Epithelial cell of prostate (primary cell): Measurements from ENCODE around the gene PLA2G4C.

Experiments used
- DNase-seq: peaks from one replicate; pipeline ENCODE4 v3.0.0-alpha.2; 2011; ENCODE audit warnings: low read depth, low spot score
- H3K27ac ChIP-seq: fragments of 450-650 bp; 2 replicates; pipeline ENCODE4 v1.5.1; 2017; ENCODE audit warnings: mild to moderate bottlenecking

Gene PLA2G4C

GRCh38 chr19:48061401-48062344, 48.9 kb downstream of the PLA2G4C start:
- H3K27ac ChIP-seq: no peak overlapping the region
- no peak for DNase-seq

- H3K27ac ChIP-seq: no peak overlapping the region
- DNase-seq: no peak
These were observed 50.2 kb downstream of the PLA2G4C start for GRCh38 chr19:48060381-48060780.

DNA sequence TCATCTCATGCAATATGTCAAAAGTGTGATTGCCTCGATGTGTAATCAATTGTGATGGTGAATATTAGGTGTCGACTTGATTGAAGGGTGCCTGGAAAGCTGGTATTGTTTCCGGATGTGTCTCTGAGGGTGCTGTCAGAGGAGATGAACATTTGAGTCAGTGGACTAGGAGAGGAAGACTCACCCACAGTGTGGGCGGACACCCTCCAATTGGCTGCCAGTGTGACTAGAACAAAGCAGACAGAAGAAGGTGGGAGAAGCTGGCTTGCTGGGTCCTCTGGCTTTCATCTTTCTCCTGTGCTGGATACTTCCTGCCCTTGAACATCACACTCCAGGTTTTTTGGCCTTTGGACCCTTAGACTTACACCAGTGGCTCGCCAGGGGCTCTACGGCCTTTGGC, 51.3 kb downstream of the PLA2G4C start:
- no peak for DNase-seq
- H3K27ac ChIP-seq: no peak overlapping the region

GRCh38 chr19:48053856-48054255, 56.8 kb downstream of the PLA2G4C start:
- DNase-seq: peak; percentile 82
- no peak overlapping the region for H3K27ac ChIP-seq

GRCh38 chr19:48053076-48053475, 57.5 kb downstream of the PLA2G4C start:
- H3K27ac ChIP-seq: no peak overlapping the region
- DNase-seq: no peak

- no peak overlapping the region for H3K27ac ChIP-seq
- DNase-seq: no peak
These were observed 59.1 kb downstream of the PLA2G4C start for GRCh38 chr19:48051335-48052033.

DNA sequence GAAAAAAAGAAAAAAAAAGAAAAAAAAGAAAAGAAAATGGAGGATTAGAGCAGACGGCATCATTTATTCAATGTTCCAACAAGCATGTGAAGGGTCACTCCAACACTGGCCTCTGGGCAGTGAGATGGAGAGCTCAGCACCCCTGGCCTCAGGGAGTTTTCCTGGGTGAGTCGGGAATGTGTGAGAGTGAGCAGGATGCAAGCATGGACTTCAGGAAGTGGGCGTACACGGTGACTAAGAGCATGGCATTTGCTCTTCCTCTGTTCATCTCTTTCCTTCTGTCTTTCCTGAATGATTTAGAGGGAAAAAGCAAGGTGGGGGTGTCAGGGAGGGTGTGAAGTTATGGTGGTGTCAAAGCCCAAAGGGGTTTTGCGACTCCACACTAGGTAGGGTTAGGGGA, 66.1 kb downstream of the PLA2G4C start:
- no peak for DNase-seq

GRCh38 chr19:48043675-48044258, 66.8 kb downstream of the PLA2G4C start, which contains the start of gene CABP5:
CABP5 (minus strand) TSS chr19:48044079; CDS start chr19:48043922, 157 bp downstream.
- no peak within 1 kb of the TSS for H3K27ac ChIP-seq
- no peak for DNase-seq

More for the DNA sequence above, 66.1 kb downstream of the PLA2G4C start:
- no peak overlapping the region for H3K27ac ChIP-seq

DNA sequence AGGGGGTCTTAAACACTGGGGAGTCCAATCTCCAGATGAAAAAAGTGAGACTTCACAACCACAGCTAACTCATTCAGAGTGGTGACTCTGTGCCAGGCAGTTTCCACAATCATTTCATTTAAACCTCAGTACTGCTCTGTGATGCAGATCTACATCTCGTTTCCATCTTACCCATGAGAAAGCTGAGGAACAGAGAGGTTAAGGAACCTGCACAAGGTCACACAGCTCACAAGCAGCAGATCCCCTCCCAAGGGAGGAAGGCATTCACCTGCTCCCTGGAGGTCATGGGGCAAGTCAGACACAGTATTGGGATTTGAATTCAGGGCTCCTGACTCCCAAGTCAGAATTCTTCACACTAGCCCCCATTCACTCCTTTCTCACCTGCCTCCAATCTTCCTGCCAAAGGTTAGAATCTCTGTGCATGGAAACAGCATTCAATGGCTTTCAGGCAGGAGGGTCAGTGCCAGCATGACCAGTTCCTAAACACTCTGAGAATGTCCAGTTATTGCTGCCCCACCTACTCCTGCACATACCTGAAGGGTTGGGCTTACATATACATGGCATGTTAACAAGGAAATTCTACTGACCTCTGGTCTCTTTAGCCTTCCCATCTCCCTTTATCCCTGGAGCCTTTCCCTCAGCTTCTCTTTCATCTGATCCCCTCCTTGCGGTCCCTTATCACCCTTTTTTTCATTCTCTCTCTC, 68.6 kb downstream of the PLA2G4C start:
- no peak for DNase-seq
- H3K27ac ChIP-seq: no peak overlapping the region

GRCh38 chr19:48036765-48037164, 73.9 kb downstream of the PLA2G4C start:
- DNase-seq: no peak
- no peak overlapping the region for H3K27ac ChIP-seq

GRCh38 chr19:48033604-48034003, 77.0 kb downstream of the PLA2G4C start:
- H3K27ac ChIP-seq: no peak overlapping the region
- no peak for DNase-seq

DNA sequence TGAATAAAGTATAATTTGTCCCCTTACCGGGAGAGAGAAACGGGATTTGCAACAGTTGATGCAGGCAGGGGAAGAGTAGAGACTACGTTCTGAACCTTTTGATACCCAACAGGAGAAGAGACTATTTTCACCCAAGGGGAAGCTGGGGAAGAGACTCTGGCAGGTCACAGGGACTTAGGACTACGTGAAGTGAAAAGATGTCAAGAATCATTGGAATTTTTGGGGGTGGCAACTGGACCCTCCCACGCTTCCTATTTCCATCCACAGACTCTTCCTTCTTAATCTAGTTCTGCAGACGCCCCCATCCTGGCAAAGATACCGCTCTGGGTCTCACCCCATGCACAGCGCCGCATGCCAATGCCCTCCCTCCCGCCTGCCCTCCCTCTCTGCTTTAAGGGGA, 80.5 kb downstream of the PLA2G4C start:
- DNase-seq: no peak
- H3K27ac ChIP-seq: no peak overlapping the region

GRCh38 chr19:48029431-48029830, 81.2 kb downstream of the PLA2G4C start:
- H3K27ac ChIP-seq: no peak overlapping the region
- no peak for DNase-seq

DNA sequence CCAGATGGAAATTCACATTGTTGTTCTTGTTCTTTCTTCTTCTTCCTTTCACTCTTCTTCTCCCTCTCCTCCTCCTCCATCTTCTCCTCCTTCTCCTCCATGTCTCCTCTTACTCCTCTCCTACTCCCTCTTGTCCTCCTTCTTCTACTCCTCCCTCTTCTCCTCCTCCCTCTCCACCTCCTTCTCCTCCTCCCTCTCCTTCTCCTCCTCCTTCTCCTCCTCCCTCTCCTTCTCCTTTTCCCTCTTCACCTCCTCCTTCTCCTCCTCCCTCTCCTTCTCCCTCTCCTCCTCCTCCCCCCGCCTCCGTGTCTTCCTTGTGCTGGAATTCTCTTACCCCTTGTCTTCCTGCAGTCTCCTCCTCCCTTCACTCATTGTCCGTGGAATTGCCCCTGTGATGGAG, 85.1 kb downstream of the PLA2G4C start:
- DNase-seq: no peak
- H3K27ac ChIP-seq: no peak overlapping the region

- DNase-seq: no peak
- no peak overlapping the region for H3K27ac ChIP-seq
These were observed 87.1 kb downstream of the PLA2G4C start for GRCh38 chr19:48023518-48023917.

DNA sequence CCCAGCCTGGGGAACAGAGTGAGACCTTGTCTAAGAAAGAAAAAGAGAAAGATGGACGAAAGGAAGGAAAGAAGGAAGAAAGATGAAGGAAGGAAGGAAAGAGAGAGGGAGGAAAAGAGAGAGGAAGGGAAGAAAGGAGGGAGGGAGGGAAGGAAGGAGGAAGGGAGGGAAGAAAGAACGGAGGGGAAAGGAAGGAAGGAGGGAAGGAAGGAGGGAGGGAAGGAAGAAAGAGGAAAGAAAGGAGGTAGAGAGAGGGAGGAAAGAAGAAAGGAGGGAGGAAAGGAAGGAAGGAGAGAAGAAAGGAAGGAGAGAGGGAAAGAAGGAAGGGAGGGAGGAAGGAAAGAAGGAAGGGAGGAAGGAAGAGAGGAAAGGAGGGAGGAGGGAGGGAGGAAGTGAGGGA, 87.6 kb downstream of the PLA2G4C start:
- no peak overlapping the region for H3K27ac ChIP-seq
- DNase-seq: no peak

DNA sequence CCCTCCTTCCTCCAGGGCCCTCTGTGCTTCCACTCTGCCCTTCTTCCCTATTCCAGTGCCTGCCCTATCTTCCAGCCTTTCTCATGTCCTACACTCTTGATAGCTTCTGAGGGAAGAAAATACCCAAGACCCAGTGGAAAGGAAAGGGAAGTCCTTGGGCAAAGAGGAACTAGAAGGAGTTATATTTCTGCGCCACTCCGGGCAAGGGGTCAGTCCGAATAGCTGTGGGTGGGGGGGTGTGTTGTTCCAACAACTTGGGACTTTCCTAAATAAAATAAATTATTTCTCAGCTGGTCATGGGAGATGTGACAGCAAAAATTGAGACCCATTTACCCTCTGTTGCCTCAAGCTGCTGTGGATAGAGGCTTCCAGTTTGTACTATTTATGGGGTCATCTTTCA, 89.9 kb downstream of the PLA2G4C start:
- DNase-seq: no peak
- H3K27ac ChIP-seq: no peak overlapping the region

DNA sequence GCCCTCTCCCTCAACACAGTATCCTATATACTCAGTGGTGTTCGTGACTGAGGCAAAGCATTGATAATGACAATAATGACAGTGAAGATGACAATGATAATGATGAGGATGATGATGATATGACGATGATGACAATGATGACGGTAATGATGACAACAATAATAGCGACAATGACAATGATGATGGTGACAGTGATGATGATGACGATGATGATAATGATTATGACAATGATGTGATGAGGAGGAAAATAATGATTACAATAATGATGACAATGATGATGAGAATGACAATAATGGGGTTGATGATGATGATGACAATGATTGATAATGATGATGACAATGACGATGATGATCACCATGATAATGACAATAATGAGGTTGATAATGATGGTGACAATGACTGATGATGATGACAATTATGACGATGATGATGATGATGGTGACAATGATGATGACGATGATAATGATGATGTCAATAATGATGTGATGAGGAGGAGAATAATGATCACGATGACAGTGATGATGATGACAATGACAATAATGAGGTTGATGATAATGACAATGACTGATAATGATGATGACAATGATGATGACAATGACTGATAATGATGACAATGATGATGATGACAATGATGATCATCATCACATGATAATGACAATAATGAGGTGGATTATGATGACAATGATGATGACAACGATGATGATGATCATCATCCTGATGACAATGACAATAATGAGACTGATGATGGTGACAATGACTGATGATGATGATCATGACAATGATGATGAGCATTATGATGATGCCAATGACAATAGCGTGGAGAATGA, 99.5 kb downstream of the PLA2G4C start:
- no peak for DNase-seq
- H3K27ac ChIP-seq: no peak overlapping the region

GRCh38 chr19:48006762-48007161, 103.9 kb downstream of the PLA2G4C start:
- DNase-seq: no peak

DNA sequence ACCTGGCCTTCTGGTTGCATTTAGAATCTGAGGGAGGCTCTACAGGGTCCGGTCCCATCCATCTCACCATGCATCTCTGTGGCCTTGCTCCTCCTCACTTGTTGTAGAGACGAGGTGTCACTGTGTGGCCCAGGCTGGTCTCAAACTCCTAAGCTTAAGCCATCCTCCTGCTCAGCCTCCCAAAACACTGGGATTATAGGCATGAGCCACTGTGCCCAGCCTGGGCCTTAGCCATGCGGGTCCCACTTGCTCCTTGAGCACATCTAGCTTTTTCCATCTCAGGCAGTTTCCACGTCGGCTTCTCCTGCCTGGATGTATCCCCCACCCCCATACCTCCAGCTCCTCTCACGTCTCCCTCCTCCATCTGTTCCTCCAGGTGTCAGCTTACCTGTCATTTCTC, 106.4 kb downstream of the PLA2G4C start:
- DNase-seq: no peak
- H3K27ac ChIP-seq: no peak overlapping the region

More at GRCh38 chr19:48006762-48007161, 103.9 kb downstream of the PLA2G4C start:
- H3K27ac ChIP-seq: no peak overlapping the region
